Loucy (cell line): ENCODE results near the gene C14orf180.

Source experiments
- CTCF ChIP-seq: fragments of 200-600 bp; sonication (generic); conservative IDR thresholded peaks from 2 replicates; pipeline ENCODE4 v1.5.1; 2014; ENCODE audit warnings: mild to moderate bottlenecking, antibody characterized with exemption, low read length
- EZH2phosphoT487 ChIP-seq: fragments of 200-600 bp; IDR thresholded peaks from 2 replicates; pipeline ENCODE4 v1.6.1; 2018; ENCODE audit warnings: antibody characterized with exemption, mild to moderate bottlenecking, moderate library complexity, borderline replicate concordance

GRCh38 chr14:104581521-104581920 is 2.0 kb downstream of the C14orf180 start:
- TF ChIP-seq CTCF: no peak
- no peak for TF ChIP-seq EZH2phosphoT487
